Small intestine (tissue), 4 donors: ENCODE results near the gene GNRHR. TPM values are rescaled to one million over a fixed set of nuclear protein-coding genes. Genes with fewer than 3 reads are reported as not detected.

ENCODE experiments used
- polyA plus RNA-seq, 4 donors: library from polyadenylated mRNA; stranded (reverse) in 3 of 4; unstranded in 1 of 4; fragments of 200-250 nt in 3 of 4; fragments of 120-200 nt in 1 of 4; gene quantifications; one replicate each; pipeline versions ENCODE4 v1.2.1 to v1.2.3, GENCODE V29; 2013
- donor health status: healthy with polysubstance abuse.
- donor health status: Bipolar disorder and iron deficiency.
- donor health status: healthy.

Gene GNRHR
- polyA plus RNA-seq, 4 donors: 0.47 TPM; not detected in 3

Other genes with a start within 250 kb of the GNRHR start
- gene CENPC, start 208.9 kb downstream of the GNRHR start, polyA plus RNA-seq: 10 to 100 TPM in 1 of 4 donors, 1 to 10 TPM in 3; 4.0 to 20.8 (median 5.0) TPM
- gene STAP1, start 195.7 kb downstream of the GNRHR start, polyA plus RNA-seq: 1 to 10 TPM in 1 of 4 donors, under 1 TPM in 3; 0.45 to 2.7 (median 0.72) TPM
- gene UBA6, start 53.2 kb downstream of the GNRHR start, polyA plus RNA-seq: 10 to 100 TPM in 2 of 4 donors, 1 to 10 TPM in 2; 5.4 to 25.8 (median 9.1) TPM
- under 1 TPM in 2 of 4 donors, not detected in 2; 0.03 to 0.06 TPM for gene TMPRSS11D, start 129.6 kb upstream of the GNRHR start, polyA plus RNA-seq
- gene TMPRSS11A, start 209.1 kb upstream of the GNRHR start, polyA plus RNA-seq: under 1 TPM in 2 of 4 donors, not detected in 2; 0.01 TPM